DMS 273 (cell line): ENCODE results near the gene TRPM3.
"Not testable (repeated sequence)": the region's sequence is repeated elsewhere in the genome, so short reads cannot be mapped to it uniquely, and the experiment has no call there.

Experiments
- DNase-seq: peaks from one replicate; lab custom pipeline; 2025; ENCODE audit not compliant: unreplicated experiment; lab: John Stamatoyannopoulos, UW

Gene TRPM3

GRCh38 chr9:70678153-70678552 is 443.3 kb downstream of the TRPM3 start:
- DNase-seq: no peak

- DNase-seq: peak; percentile 14
Observed at GRCh38 chr9:70677055-70677735, 444.2 kb downstream of the TRPM3 start.

GRCh38 chr9:70675868-70676370 is 445.5 kb downstream of the TRPM3 start:
- no peak for DNase-seq

- no peak for DNase-seq
Observed at GRCh38 chr9:70673844-70674243, 447.6 kb downstream of the TRPM3 start.

GRCh38 chr9:70672161-70672649 is 449.2 kb downstream of the TRPM3 start:
- DNase-seq: no peak

- no peak for DNase-seq
Observed at GRCh38 chr9:70668751-70669150, 452.7 kb downstream of the TRPM3 start.

GRCh38 chr9:70658765-70659164 is 462.7 kb downstream of the TRPM3 start:
- DNase-seq: no peak

GRCh38 chr9:70656281-70656680 is 465.1 kb downstream of the TRPM3 start:
- peak; percentile 72 for DNase-seq

- no peak for DNase-seq
Observed at GRCh38 chr9:70654144-70654543, 467.3 kb downstream of the TRPM3 start.

GRCh38 chr9:70644627-70645026 is 476.8 kb downstream of the TRPM3 start:
- not testable (repeated sequence) for DNase-seq

GRCh38 chr9:70642341-70642740 is 479.1 kb downstream of the TRPM3 start:
- no peak for DNase-seq

- DNase-seq: peak; percentile 11
Observed at GRCh38 chr9:70641631-70642030, 479.8 kb downstream of the TRPM3 start.

- no peak for DNase-seq
Observed at GRCh38 chr9:70641031-70641430, 480.4 kb downstream of the TRPM3 start.

GRCh38 chr9:70639853-70640814 is 481.3 kb downstream of the TRPM3 start:
- DNase-seq: peak; percentile 75

GRCh38 chr9:70635790-70636189 is 485.6 kb downstream of the TRPM3 start:
- no peak for DNase-seq

GRCh38 chr9:70634696-70635095 is 486.7 kb downstream of the TRPM3 start:
- DNase-seq: no peak

- no peak for DNase-seq
Observed at GRCh38 chr9:70630971-70631370, 490.4 kb downstream of the TRPM3 start.

GRCh38 chr9:70629080-70629685 is 492.2 kb downstream of the TRPM3 start:
- peak; percentile 53 for DNase-seq

GRCh38 chr9:70625078-70625477 is 496.3 kb downstream of the TRPM3 start:
- no peak for DNase-seq

- DNase-seq: peak; percentile 12
Observed at GRCh38 chr9:70618784-70619183, 502.6 kb downstream of the TRPM3 start.
